ENCODE data around the gene LRP2. TPM values are rescaled to one million over a fixed set of nuclear protein-coding genes. Genes with fewer than 3 reads are reported as not detected.

The LRP2 gene
- total and polyA plus RNA-seq, 2 of the 8 experiments (the other 6 are each of a cell fraction or from before 2014, with no cell fraction given): 2.0 to 2.9 TPM

DNA sequence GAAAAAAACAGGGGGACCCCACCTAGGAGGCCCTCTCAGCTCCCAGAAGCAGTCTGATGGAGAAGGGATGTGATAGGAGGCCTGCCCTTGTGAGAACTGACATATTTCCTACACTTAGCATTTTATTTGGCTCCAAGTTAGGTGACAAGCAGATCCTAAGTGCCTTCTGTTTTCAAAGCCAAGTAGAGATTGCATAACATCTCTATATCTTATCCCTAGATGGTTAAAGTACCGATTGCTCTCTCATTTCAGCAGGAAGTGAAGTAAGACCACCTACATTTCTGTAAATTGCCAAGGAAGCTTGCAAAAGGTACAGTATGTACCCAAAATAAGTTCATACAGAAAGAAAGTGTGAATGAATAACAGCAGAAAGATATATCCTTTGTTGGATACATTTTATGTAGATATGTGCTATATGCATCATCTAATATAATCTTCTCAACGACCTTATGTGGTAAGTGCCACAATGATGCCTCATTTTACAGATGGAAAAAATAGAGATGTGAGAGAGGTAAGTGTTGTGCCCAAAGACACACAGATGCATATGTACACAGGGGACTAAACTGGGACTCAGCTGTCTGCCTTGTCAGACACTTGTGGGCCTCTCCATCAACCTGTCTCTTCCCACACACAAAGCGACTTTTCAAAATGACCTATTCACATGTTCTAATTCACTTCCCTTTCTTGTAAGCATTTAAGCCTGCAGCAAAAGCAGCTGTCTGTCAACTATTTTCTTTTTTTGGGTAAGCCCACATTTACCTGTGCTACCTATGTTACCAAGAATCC, 254.0 kb downstream of the LRP2 start:
- Histone ChIP-seq H3K4me1 (replicated peaks in 1 of 4; ENCODE audit: control insufficient read depth in 3 of 4, insufficient read depth in 4 of 4, low read length in 3 of 4) (peaks cover 0 to 6% (median 3%) of the 10 kb centered on the region in 4 experiments; a peak in 3 of 7 replicates), H3K4me2 (ENCODE audit: insufficient read depth in 1 of 2, low read depth in 2 of 2, low read length in 2 of 2) (no peak overlapping the region), H3K23ac (ENCODE audit: insufficient read length) (no peak overlapping the region), H4K5ac (ENCODE audit: insufficient read length, low read depth, low read length) (no peak overlapping the region), H2BK120ac (replicated peaks; ENCODE audit: low read depth, low read length) (no peak overlapping the region), H3K14ac (ENCODE audit: insufficient read length) (no peak overlapping the region), H2BK5ac (ENCODE audit: low read depth, low read length) (no peak overlapping the region), H3K18ac (ENCODE audit: extremely low read depth, low read length) (no peak overlapping the region), H4K91ac (replicated peaks; ENCODE audit: insufficient read length, low read length) (no peak overlapping the region), H3K9me3 (ENCODE audit: insufficient read depth in 2 of 2, low read depth in 1 of 2, low read length in 1 of 2) (no peaks in the 10 kb centered on the region), H2BK12ac (ENCODE audit: low read depth, low read length) (no peak overlapping the region), H4K8ac (ENCODE audit: extremely low read depth, insufficient read depth, low read length) (no peak overlapping the region), H3K27me3 (replicated peaks in 1 of 4; ENCODE audit: control insufficient read depth in 3 of 4, extremely low read depth in 1 of 4, insufficient read depth in 3 of 4, low read length in 3 of 4) (no peaks in the 10 kb centered on the region), H2AK5ac (ENCODE audit: low read depth, low read length) (no peak overlapping the region), H3K79me2 (ENCODE audit: control insufficient read depth in 1 of 2, insufficient read depth in 2 of 2, low read length in 2 of 2) (no peaks in the 10 kb centered on the region), H3K4me3 (ENCODE audit: extremely low read depth in 1 of 4, insufficient read depth in 2 of 4, low read depth in 3 of 4, low read length in 4 of 4) (no peak overlapping the region), H4K20me1 (replicated peaks in 1 of 2; ENCODE audit: control insufficient read depth in 1 of 2, insufficient read depth in 2 of 2, low read length in 2 of 2) (no peaks in the 10 kb centered on the region), H3K23me2 (ENCODE audit: low read depth, low read length) (no peaks in the 10 kb centered on the region), H3K56ac (replicated peaks; ENCODE audit: insufficient read length, low read depth, low read length) (no peak overlapping the region), H3K36me3 (ENCODE audit: control insufficient read depth in 2 of 4, insufficient read depth in 4 of 4, low read length in 3 of 4) (no peaks in the 10 kb centered on the region), H2AFZ (ENCODE audit: low read length) (no peak overlapping the region), H2BK20ac (ENCODE audit: low read length) (no peak overlapping the region), H3K9ac (replicated peaks in 1 of 4; ENCODE audit: extremely low read depth in 1 of 4, low read depth in 3 of 4, low read length in 3 of 4) (no peak overlapping the region), H2BK15ac (ENCODE audit: low read length) (no peak overlapping the region), H3K27ac (ENCODE audit: low read depth, low read length) (no peak overlapping the region), H3K4ac (replicated peaks; ENCODE audit: insufficient read length, low read depth, low read length) (no peak overlapping the region), H3K79me1 (ENCODE audit: low read depth, low read length) (no peaks in the 10 kb centered on the region)
- CTCF ChIA-PET (ENCODE audit: partially characterized antibody): interaction anchor here (0.6 to 6.2 kb wide), 22 partner anchors 8 to 368 kb away, joined by 3 to 74 read pairs (median 5); no protein-coding TSS in a partner anchor
- FAIRE-seq (no peak), DNase-seq (ENCODE audit: low read depth in 1 of 2, low spot score in 2 of 2) (no peak)
- POLR2A ChIA-PET (ENCODE audit: partially characterized antibody): no interaction called here
- 84% methylated on average over 3 of the region's 3 CpGs; no CpG with 5 or more reads in 1 of the 2 experiments for WGBS, 2 experiments (ENCODE audit: extremely low coverage in 1 of 2, insufficient coverage in 1 of 2, insufficient read length in 1 of 2, insufficient replicate concordance in 2 of 2, low coverage in 1 of 2, low lambda C conversion rate in 2 of 2, missing lambda C conversion rate in 1 of 2)
- TF ChIP-seq EGR1 (IDR thresholded peaks at IDR 0.05; ENCODE audit: borderline replicate concordance, low read depth, low read length) (no peak), SRF (IDR thresholded peaks at IDR 0.05; ENCODE audit: low read depth, low read length) (no peak), BRCA1 (IDR thresholded peaks at IDR 0.05; ENCODE audit: low read depth, low read length) (no peak), JUND (IDR thresholded peaks at IDR 0.05; ENCODE audit: low read length) (no peak)

All from H1 (cell line).